ENCODE results near the gene CYB5D1.

CYB5D1 gene

DNA sequence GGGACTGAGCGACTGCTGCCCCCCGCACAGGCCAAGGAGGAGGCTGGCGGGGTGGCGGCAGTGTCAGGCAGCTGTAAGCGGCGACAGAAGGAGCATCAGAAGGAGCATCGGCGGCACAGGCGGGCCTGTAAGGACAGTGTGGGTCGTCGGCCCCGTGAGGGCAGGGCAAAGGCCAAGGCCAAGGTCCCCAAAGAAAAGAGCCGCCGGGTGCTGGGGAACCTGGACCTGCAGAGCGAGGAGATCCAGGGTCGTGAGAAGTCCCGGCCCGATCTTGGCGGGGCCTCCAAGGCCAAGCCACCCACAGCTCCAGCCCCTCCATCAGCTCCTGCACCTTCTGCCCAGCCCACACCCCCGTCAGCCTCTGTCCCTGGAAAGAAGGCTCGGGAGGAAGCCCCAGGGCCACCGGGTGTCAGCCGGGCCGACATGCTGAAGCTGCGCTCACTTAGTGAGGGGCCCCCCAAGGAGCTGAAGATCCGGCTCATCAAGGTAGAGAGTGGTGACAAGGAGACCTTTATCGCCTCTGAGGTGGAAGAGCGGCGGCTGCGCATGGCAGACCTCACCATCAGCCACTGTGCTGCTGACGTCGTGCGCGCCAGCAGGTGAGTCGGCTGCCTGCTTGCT, 8.6 kb upstream of the CYB5D1 start:
- H3K27ac ChIP-seq (replicated peaks; ENCODE audit: low read length): no peak overlapping the region
- H3K9ac ChIP-seq (ENCODE audit: low read depth, low read length, poor library complexity): no peak overlapping the region
- H2AK5ac ChIP-seq (ENCODE audit: low read depth, low read length): no peak overlapping the region
- peaks cover 0 to 9% (median 0%) of the 10 kb centered on the region in 3 experiments for H3K27me3 ChIP-seq (ENCODE audit: control insufficient read depth in 3 of 3, insufficient read depth in 3 of 3, low read depth in 1 of 3, low read length in 3 of 3)
- H2AFZ ChIP-seq (ENCODE audit: low read length): no peak overlapping the region
- no peak overlapping the region for H4K8ac ChIP-seq (ENCODE audit: low read depth, low read length)
- H4K91ac ChIP-seq (ENCODE audit: low read depth, low read length, poor library complexity): no peak overlapping the region
- H2BK5ac ChIP-seq (ENCODE audit: low read length): peak overlapping the region; percentile 66
- H3K4me3 ChIP-seq (ENCODE audit: low read length in 2 of 2): no peak overlapping the region
- no peak overlapping the region for H2BK15ac ChIP-seq (ENCODE audit: low read length)
- H3K36me3 ChIP-seq (replicated peaks in 1 of 2; ENCODE audit: control insufficient read depth in 2 of 2, insufficient read depth in 2 of 2, low read length in 2 of 2): peaks cover 60 to 80% of the 10 kb centered on the region in 2 donors
- no peak for DNase-seq (ENCODE audit: low spot score)
- H3K14ac ChIP-seq (ENCODE audit: low read length): no peak overlapping the region
- no peak overlapping the region for H2BK120ac ChIP-seq (ENCODE audit: low read depth, low read length)
- no peaks in the 10 kb centered on the region for H3K9me3 ChIP-seq (replicated peaks in 1 of 2; ENCODE audit: control insufficient read depth in 2 of 2, insufficient read depth in 1 of 2, low read depth in 1 of 2, low read length in 2 of 2)
- H3K18ac ChIP-seq (ENCODE audit: low read length): no peak overlapping the region
- H3K4me2 ChIP-seq (ENCODE audit: insufficient read depth, low read length, poor library complexity, severe bottlenecking): no peak overlapping the region
- no CpG with 5 or more reads among the region's 35 CpGs for WGBS, 2 donors (ENCODE audit: extremely low coverage in 2 of 2, insufficient read length in 2 of 2, insufficient replicate concordance in 1 of 2)
- peaks cover 11 to 17% of the 10 kb centered on the region in 2 donors for H3K4me1 ChIP-seq (ENCODE audit: control insufficient read depth in 2 of 2, insufficient read depth in 1 of 2, low read depth in 1 of 2, low read length in 2 of 2)
- peak overlapping the region; percentile 29 for H3K23ac ChIP-seq (ENCODE audit: low read depth, low read length, poor library complexity)
- no peak overlapping the region for H2BK12ac ChIP-seq (ENCODE audit: low read length)
- no peak overlapping the region for H3K4ac ChIP-seq (ENCODE audit: low read length)
- H3K79me1 ChIP-seq (ENCODE audit: low read depth, low read length): peaks cover 31% of the 10 kb centered on the region

DNA sequence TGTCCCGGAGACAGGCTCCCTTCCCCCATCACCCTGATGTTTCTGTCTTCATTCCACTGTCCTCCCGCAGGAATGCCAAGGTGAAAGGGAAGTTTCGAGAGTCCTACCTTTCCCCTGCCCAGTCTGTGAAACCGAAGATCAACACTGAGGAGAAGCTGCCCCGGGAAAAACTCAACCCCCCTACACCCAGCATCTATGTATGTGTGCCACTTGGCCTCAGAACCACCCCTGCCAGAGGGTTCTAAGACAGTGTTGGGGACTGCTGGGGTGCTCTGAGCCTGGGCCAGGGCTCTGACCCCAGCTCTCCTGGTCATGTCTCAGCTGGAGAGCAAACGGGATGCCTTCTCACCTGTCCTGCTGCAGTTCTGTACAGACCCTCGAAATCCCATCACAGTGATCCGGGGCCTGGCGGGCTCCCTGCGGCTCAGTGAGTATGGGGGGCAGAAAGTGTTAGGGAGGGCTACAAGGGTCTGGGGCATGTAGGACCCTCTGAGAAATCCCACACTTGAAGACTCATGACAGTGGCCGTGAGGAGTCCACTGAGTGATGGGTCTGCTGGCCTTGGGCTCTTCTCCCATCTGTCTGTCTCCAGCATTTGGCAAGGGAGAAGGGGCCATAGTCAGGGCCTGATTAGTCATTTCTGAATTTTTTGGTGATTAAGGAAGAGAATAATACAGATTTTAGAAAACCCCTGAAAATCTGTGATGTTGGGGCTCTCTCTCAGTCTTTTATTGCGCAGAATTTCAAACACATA, 7.9 kb upstream of the CYB5D1 start:
- peaks cover 28% of the 10 kb centered on the region for H3K79me1 ChIP-seq (ENCODE audit: low read depth, low read length)
- H2BK120ac ChIP-seq (ENCODE audit: low read depth, low read length): no peak overlapping the region
- H2AK5ac ChIP-seq (ENCODE audit: low read depth, low read length): no peak overlapping the region
- no peak overlapping the region for H4K91ac ChIP-seq (ENCODE audit: low read depth, low read length, poor library complexity)
- H3K18ac ChIP-seq (ENCODE audit: low read length): no peak overlapping the region
- H3K9ac ChIP-seq (ENCODE audit: low read depth, low read length, poor library complexity): no peak overlapping the region
- no peak overlapping the region for H3K27ac ChIP-seq (replicated peaks; ENCODE audit: low read length)
- peaks cover 60 to 84% of the 10 kb centered on the region in 2 donors for H3K36me3 ChIP-seq (replicated peaks in 1 of 2; ENCODE audit: control insufficient read depth in 2 of 2, insufficient read depth in 2 of 2, low read length in 2 of 2)
- peak overlapping the region; percentile 66 for H2BK5ac ChIP-seq (ENCODE audit: low read length)
- no peaks in the 10 kb centered on the region for H3K9me3 ChIP-seq (replicated peaks in 1 of 2; ENCODE audit: control insufficient read depth in 2 of 2, insufficient read depth in 1 of 2, low read depth in 1 of 2, low read length in 2 of 2)
- peak overlapping the region; percentile 29 for H3K23ac ChIP-seq (ENCODE audit: low read depth, low read length, poor library complexity)
- no peak overlapping the region for H2BK12ac ChIP-seq (ENCODE audit: low read length)
- H3K4me1 ChIP-seq (ENCODE audit: control insufficient read depth in 2 of 2, insufficient read depth in 1 of 2, low read depth in 1 of 2, low read length in 2 of 2): peaks cover 13 to 17% of the 10 kb centered on the region in 2 donors
- peaks cover 0 to 9% (median 0%) of the 10 kb centered on the region in 3 experiments for H3K27me3 ChIP-seq (ENCODE audit: control insufficient read depth in 3 of 3, insufficient read depth in 3 of 3, low read depth in 1 of 3, low read length in 3 of 3)
- H2AFZ ChIP-seq (ENCODE audit: low read length): no peak overlapping the region
- H2BK15ac ChIP-seq (ENCODE audit: low read length): no peak overlapping the region
- no peak overlapping the region for H4K8ac ChIP-seq (ENCODE audit: low read depth, low read length)
- DNase-seq (ENCODE audit: low spot score): no peak
- no peak overlapping the region for H3K4ac ChIP-seq (ENCODE audit: low read length)
- H3K4me3 ChIP-seq (ENCODE audit: low read length in 2 of 2): no peak overlapping the region
- H3K14ac ChIP-seq (ENCODE audit: low read length): no peak overlapping the region
- WGBS, 2 donors (ENCODE audit: extremely low coverage in 2 of 2, insufficient read length in 2 of 2, insufficient replicate concordance in 1 of 2): no CpG with 5 or more reads among the region's 12 CpGs
- no peak overlapping the region for H3K4me2 ChIP-seq (ENCODE audit: insufficient read depth, low read length, poor library complexity, severe bottlenecking)

DNA sequence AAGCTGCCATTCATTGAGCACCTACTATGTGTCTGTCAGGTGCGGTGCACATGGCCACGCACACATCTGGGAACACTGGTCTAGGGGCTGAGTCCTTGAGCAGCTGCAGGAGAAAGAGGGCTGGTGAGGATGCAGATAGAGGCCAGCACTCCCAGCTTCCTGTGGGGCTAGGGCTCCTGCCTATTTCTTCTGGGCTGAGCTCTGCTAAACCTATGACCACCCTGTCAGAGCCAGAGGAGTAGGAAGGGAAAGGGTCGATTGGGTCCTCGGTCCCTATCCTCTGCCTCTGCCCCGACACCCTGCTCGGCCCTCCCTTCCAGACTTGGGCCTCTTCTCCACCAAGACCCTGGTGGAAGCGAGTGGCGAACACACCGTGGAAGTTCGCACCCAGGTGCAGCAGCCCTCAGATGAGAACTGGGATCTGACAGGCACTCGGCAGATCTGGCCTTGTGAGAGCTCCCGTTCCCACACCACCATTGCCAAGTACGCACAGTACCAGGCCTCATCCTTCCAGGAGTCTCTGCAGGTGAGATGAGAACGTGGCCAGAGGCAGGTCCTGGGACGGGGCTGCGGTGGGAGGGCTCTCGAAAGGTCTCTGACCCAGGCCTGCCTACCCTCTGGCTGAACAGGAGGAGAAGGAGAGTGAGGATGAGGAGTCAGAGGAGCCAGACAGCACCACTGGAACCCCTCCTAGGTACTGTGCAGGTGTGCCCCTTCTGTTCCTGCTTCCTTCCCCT, 6.9 kb upstream of the CYB5D1 start:
- Histone ChIP-seq H3K27me3 (ENCODE audit: control insufficient read depth in 3 of 3, insufficient read depth in 3 of 3, low read depth in 1 of 3, low read length in 3 of 3) (peaks cover 0 to 9% (median 0%) of the 10 kb centered on the region in 3 experiments), H3K14ac (ENCODE audit: low read length) (no peak overlapping the region), H2AFZ (ENCODE audit: low read length) (no peak overlapping the region), H3K36me3 (replicated peaks in 1 of 2; ENCODE audit: control insufficient read depth in 2 of 2, insufficient read depth in 2 of 2, low read length in 2 of 2) (peaks cover 53 to 83% of the 10 kb centered on the region in 2 donors), H2BK5ac (ENCODE audit: low read length) (no peak overlapping the region), H3K9ac (ENCODE audit: low read depth, low read length, poor library complexity) (peak overlapping the region; percentile 73), H3K4me2 (ENCODE audit: insufficient read depth, low read length, poor library complexity, severe bottlenecking) (peak overlapping the region; percentile 38), H3K4me1 (ENCODE audit: control insufficient read depth in 2 of 2, insufficient read depth in 1 of 2, low read depth in 1 of 2, low read length in 2 of 2) (peaks cover 18% of the 10 kb centered on the region in 2 donors), H3K79me1 (ENCODE audit: low read depth, low read length) (peaks cover 21% of the 10 kb centered on the region), H2BK120ac (ENCODE audit: low read depth, low read length) (no peak overlapping the region), H2BK15ac (ENCODE audit: low read length) (no peak overlapping the region), H3K18ac (ENCODE audit: low read length) (no peak overlapping the region), H3K9me3 (replicated peaks in 1 of 2; ENCODE audit: control insufficient read depth in 2 of 2, insufficient read depth in 1 of 2, low read depth in 1 of 2, low read length in 2 of 2) (no peaks in the 10 kb centered on the region), H2BK12ac (ENCODE audit: low read length) (no peak overlapping the region), H4K8ac (ENCODE audit: low read depth, low read length) (no peak overlapping the region), H4K91ac (ENCODE audit: low read depth, low read length, poor library complexity) (no peak overlapping the region), H3K23ac (ENCODE audit: low read depth, low read length, poor library complexity) (no peak overlapping the region), H3K4ac (ENCODE audit: low read length) (no peak overlapping the region), H3K27ac (replicated peaks; ENCODE audit: low read length) (no peak overlapping the region), H2AK5ac (ENCODE audit: low read depth, low read length) (no peak overlapping the region), H3K4me3 (ENCODE audit: low read length in 2 of 2) (no peak overlapping the region)
- DNase-seq (ENCODE audit: low spot score): no peak
- no CpG with 5 or more reads among the region's 17 CpGs for WGBS, 2 donors (ENCODE audit: extremely low coverage in 2 of 2, insufficient read length in 2 of 2, insufficient replicate concordance in 1 of 2)

All from neuronal stem cell (in vitro differentiated cells).